BE2C (cell line): ENCODE results near the gene PDCD6IP.
A peak's percentile ranks its signal among the peaks of the same experiment; 100 is the strongest.

Source experiments
- DNase-seq: peaks from one replicate; pipeline ENCODE4 v3.0.0-alpha.2; 2020
- H3K27me3 ChIP-seq: fragments of 250-450 bp; sonication (Bioruptor Pico); 2 replicates; pipeline ENCODE4 v1.5.1; 2020; ENCODE audit warnings: mild to moderate bottlenecking
- H3K36me3 ChIP-seq: fragments of 250-450 bp; sonication (Bioruptor Pico); 2 replicates; pipeline ENCODE4 v1.5.1; 2020; ENCODE audit warnings: mild to moderate bottlenecking
- H3K4me1 ChIP-seq: fragments of 250-450 bp; sonication (Bioruptor Pico); 2 replicates; pipeline ENCODE4 v1.5.1; 2020
- H3K4me3 ChIP-seq: 2 replicates; pipeline ENCODE4 v1.5.1; 2011; ENCODE audit warnings: low read depth, low read length
- H3K9me3 ChIP-seq: fragments of 250-450 bp; sonication (Bioruptor Pico); 2 replicates; pipeline ENCODE4 v1.5.1; 2020
- TF ChIP-seq, protein P1 (sequence below): IDR thresholded peaks from 2 replicates; pipeline ENCODE4 v1.5.1; 2012; ENCODE audit warnings: mild to moderate bottlenecking, low read depth, low read length

Gene PDCD6IP

GRCh38 chr3:33786565-33787327 is 11.7 kb upstream of the PDCD6IP start:
- no peaks in the 10 kb centered on the region for H3K27me3 ChIP-seq
- no peak for DNase-seq
- TF ChIP-seq, protein P1, sequence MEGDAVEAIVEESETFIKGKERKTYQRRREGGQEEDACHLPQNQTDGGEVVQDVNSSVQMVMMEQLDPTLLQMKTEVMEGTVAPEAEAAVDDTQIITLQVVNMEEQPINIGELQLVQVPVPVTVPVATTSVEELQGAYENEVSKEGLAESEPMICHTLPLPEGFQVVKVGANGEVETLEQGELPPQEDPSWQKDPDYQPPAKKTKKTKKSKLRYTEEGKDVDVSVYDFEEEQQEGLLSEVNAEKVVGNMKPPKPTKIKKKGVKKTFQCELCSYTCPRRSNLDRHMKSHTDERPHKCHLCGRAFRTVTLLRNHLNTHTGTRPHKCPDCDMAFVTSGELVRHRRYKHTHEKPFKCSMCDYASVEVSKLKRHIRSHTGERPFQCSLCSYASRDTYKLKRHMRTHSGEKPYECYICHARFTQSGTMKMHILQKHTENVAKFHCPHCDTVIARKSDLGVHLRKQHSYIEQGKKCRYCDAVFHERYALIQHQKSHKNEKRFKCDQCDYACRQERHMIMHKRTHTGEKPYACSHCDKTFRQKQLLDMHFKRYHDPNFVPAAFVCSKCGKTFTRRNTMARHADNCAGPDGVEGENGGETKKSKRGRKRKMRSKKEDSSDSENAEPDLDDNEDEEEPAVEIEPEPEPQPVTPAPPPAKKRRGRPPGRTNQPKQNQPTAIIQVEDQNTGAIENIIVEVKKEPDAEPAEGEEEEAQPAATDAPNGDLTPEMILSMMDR: no peak
- H3K4me3 ChIP-seq: peak overlapping the region; percentile 34
- no peaks in the 10 kb centered on the region for H3K4me1 ChIP-seq
- no peaks in the 10 kb centered on the region for H3K36me3 ChIP-seq
- no peaks in the 10 kb centered on the region for H3K9me3 ChIP-seq

DNA sequence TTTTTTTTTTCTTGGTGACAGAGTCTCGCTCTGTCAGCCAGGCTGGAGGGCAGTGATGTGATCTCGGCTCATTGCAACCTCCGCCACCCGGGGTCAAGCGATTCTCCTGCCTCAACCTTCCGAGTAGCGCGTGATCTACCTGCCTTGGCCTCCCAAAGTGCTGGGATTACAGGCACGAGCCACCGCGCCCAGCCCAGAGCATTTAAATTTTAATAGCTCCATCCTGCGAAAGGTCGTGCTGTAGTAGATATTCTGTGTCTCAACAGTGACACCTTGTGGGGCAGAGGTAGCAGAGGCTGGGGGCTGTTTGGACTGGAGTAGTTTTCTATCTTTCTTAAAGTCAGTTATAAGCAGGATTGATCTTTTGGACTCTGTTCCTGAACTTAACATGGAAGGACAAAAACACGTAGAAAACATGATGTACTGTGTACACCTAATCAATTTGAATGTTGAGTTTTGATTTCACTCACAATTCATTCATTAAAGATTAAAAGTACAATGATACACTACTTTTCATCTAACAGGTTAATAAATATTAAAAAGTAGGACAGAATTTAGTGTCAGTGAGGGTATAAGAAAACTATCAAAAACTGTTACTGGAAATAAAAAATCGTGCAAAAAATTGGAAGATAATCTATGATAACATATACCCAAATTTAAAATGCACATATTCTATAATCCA is 11.0 kb upstream of the PDCD6IP start:
- DNase-seq: peak; percentile 49
- H3K36me3 ChIP-seq: no peaks in the 10 kb centered on the region
- no peaks in the 10 kb centered on the region for H3K27me3 ChIP-seq
- TF ChIP-seq, protein P1: peak; percentile 73
- H3K9me3 ChIP-seq: no peaks in the 10 kb centered on the region
- H3K4me3 ChIP-seq: peak overlapping the region; percentile 34
- no peaks in the 10 kb centered on the region for H3K4me1 ChIP-seq

GRCh38 chr3:33789183-33789954 is 9.1 kb upstream of the PDCD6IP start:
- DNase-seq: no peak
- TF ChIP-seq, protein P1: no peak
- no peaks in the 10 kb centered on the region for H3K36me3 ChIP-seq

DNA sequence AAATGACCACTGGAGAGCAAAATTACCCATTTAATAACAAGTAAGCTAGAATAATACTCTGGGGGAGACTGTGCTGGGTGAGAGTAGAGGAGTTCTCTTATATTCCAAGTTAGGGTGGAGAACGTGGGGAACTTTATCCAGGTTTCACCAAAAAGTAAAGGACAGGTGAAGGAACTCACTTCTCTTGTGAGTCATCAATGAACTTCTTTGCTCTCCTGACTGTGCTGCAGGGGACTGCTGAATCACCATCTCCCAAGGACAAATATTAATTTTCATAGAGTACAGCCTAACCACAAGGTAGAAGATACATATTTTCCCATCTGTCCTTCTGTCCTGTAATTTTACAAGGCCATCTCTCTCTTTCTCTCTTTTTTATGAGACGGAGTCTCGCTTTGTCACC is 8.3 kb upstream of the PDCD6IP start:
- DNase-seq: no peak
- no peaks in the 10 kb centered on the region for H3K36me3 ChIP-seq
- TF ChIP-seq, protein P1: no peak

More at GRCh38 chr3:33789183-33789954, 9.1 kb upstream of the PDCD6IP start:
- no peaks in the 10 kb centered on the region for H3K27me3 ChIP-seq
- H3K4me1 ChIP-seq: no peaks in the 10 kb centered on the region
- H3K9me3 ChIP-seq: no peaks in the 10 kb centered on the region
- H3K4me3 ChIP-seq: no peak overlapping the region

DNA sequence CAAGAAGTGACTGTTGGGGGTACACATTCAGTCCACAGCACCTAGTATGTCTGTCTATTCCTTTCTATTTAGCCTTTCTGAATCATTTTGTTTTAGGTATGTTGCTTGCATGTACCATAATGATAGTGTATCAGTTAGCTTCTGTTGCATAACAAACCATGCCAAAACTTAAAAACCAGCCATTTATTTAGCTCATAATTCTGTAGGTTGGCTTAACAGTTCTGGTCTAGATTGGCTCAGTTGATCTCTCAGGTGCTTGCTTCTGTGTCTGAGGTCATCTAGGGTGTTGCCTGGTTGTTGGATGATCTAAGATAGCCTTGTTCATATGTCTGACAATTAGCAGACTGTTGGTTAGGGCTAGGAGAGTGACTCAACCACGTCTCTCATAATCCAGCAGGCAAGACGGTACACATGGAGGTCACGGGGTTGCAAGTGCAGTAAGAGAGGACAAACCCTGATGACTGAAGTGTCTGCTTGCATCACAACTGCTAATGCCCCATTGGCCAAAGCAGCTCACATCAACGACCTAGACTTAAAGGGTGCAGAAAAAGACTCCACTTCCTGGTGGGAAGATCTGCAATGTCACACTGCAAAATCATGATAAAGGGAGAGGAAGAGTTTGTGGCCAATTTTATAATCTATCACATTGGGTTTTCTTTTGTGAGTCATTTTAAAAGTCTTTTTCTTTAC is 6.8 kb upstream of the PDCD6IP start:
- H3K4me1 ChIP-seq: no peaks in the 10 kb centered on the region
- TF ChIP-seq, protein P1: no peak
- no peaks in the 10 kb centered on the region for H3K36me3 ChIP-seq
- no peak for DNase-seq
- no peaks in the 10 kb centered on the region for H3K27me3 ChIP-seq
- H3K9me3 ChIP-seq: no peaks in the 10 kb centered on the region
- H3K4me3 ChIP-seq: no peak overlapping the region

More for the DNA sequence above, 8.3 kb upstream of the PDCD6IP start:
- H3K4me1 ChIP-seq: no peaks in the 10 kb centered on the region
- no peak overlapping the region for H3K4me3 ChIP-seq
- H3K27me3 ChIP-seq: no peaks in the 10 kb centered on the region
- H3K9me3 ChIP-seq: no peaks in the 10 kb centered on the region
